ENCODE data around the gene ST14. TPM values are rescaled to one million over a fixed set of nuclear protein-coding genes. Genes with fewer than 3 reads are reported as not detected.

The ST14 gene
- total and polyA plus RNA-seq, 8 donors = 37.5 to 101 (median 48.5) TPM

- H3K4me1 ChIP-seq = no peaks in the 10 kb centered on the region
- peaks cover 0 to 60% (median 22%) of the 10 kb centered on the region in 3 donors for H3K36me3 ChIP-seq
- intact Hi-C loops (cut with DNase I) = no loop called here
- no peak overlapping the region for H3K4me3 ChIP-seq
- ATAC-seq (no peak), FAIRE-seq (no peak), DNase-seq (no peak)
- 94 to 97% methylated on average over 5 of the region's 5 CpGs for WGBS, 2 donors
- H3K9me3 ChIP-seq = no peaks in the 10 kb centered on the region
- H3K27ac ChIP-seq = no peak overlapping the region
- no peak for TF ChIP-seq CTCF (IDR thresholded peaks at IDR 0.05)
- no peaks in the 10 kb centered on the region for H3K27me3 ChIP-seq
These were observed 33.1 kb upstream of the ST14 start for GRCh38 chr11:130126516-130126915.

- Histone ChIP-seq H3K4me3 (no peak overlapping the region), H3K27me3 (no peaks in the 10 kb centered on the region), H3K27ac (no peak overlapping the region), H3K9me3 (no peaks in the 10 kb centered on the region), H3K4me1 (no peaks in the 10 kb centered on the region), H3K36me3 (peaks cover 0 to 52% (median 19%) of the 10 kb centered on the region in 3 donors)
- intact Hi-C loops (cut with DNase I) = no loop called here
- FAIRE-seq = no peak
- DNase-seq = no peak
- WGBS, 2 donors = 90 to 93% methylated on average over 4 of the region's 4 CpGs
- no peak for ATAC-seq
- TF ChIP-seq CTCF (IDR thresholded peaks at IDR 0.05) = no peak
These were observed 32.1 kb upstream of the ST14 start for GRCh38 chr11:130127509-130127908.

GRCh38 chr11:130128626-130129025 lies 31.0 kb upstream of the ST14 start:
- intact Hi-C loops (cut with DNase I) = no loop called here
- Histone ChIP-seq H3K9me3 (no peaks in the 10 kb centered on the region), H3K27ac (no peak overlapping the region), H3K4me3 (no peak overlapping the region), H3K27me3 (no peaks in the 10 kb centered on the region), H3K36me3 (peaks cover 0 to 42% (median 8%) of the 10 kb centered on the region in 3 donors), H3K4me1 (no peaks in the 10 kb centered on the region)
- ATAC-seq (no peak), FAIRE-seq (no peak), DNase-seq (no peak)
- TF ChIP-seq CTCF (IDR thresholded peaks at IDR 0.05) = no peak
- WGBS, 2 donors = 96 to 97% methylated on average over 2 of the region's 2 CpGs

GRCh38 chr11:130129922-130130321 lies 29.7 kb upstream of the ST14 start:
- H3K9me3 ChIP-seq = no peaks in the 10 kb centered on the region
- no peak for FAIRE-seq
- intact Hi-C loops (cut with DNase I) = loop anchor here (5.0 to 10.0 kb wide), 2 partner anchors 205 to 208 kb away; no protein-coding TSS in a partner anchor
- peaks cover 0 to 39% (median 8%) of the 10 kb centered on the region in 3 donors for H3K36me3 ChIP-seq
- no peak for DNase-seq
- H3K27me3 ChIP-seq = no peaks in the 10 kb centered on the region
- ATAC-seq = peak in 2 of 4 donors; percentile 24 to 49
- H3K4me1 ChIP-seq = no peaks in the 10 kb centered on the region
- no peak overlapping the region for H3K4me3 ChIP-seq
- H3K27ac ChIP-seq = no peak overlapping the region
- no peak for TF ChIP-seq CTCF (IDR thresholded peaks at IDR 0.05)
- 68 to 75% methylated on average over 11 of the region's 11 CpGs for WGBS, 2 donors

- intact Hi-C loops (cut with DNase I) = loop anchor here (5.0 to 10.0 kb wide), 2 partner anchors 207 to 210 kb away; no protein-coding TSS in a partner anchor
- Histone ChIP-seq H3K36me3 (peaks cover 0 to 41% (median 8%) of the 10 kb centered on the region in 3 donors), H3K27ac (no peak overlapping the region), H3K4me1 (no peaks in the 10 kb centered on the region), H3K4me3 (no peak overlapping the region), H3K27me3 (no peaks in the 10 kb centered on the region), H3K9me3 (no peaks in the 10 kb centered on the region)
- TF ChIP-seq CTCF (IDR thresholded peaks at IDR 0.05) = peak; percentile 26 to 79 (median 70)
- DNase-seq = peak in 2 of 6 donors; percentile 37 to 67
- peak; percentile 13 for FAIRE-seq
- ATAC-seq = peak; percentile 69 to 96 (median 88)
- 57 to 58% methylated on average over 9 of the region's 9 CpGs for WGBS, 2 donors
These were observed 27.4 kb upstream of the ST14 start for GRCh38 chr11:130131961-130132850.
